Measurements from ENCODE around the gene SPECC1.
"Not testable (repeated sequence)": the region's sequence is repeated elsewhere in the genome, so short reads cannot be mapped to it uniquely, and the experiment has no call there.

The SPECC1 gene

DNA sequence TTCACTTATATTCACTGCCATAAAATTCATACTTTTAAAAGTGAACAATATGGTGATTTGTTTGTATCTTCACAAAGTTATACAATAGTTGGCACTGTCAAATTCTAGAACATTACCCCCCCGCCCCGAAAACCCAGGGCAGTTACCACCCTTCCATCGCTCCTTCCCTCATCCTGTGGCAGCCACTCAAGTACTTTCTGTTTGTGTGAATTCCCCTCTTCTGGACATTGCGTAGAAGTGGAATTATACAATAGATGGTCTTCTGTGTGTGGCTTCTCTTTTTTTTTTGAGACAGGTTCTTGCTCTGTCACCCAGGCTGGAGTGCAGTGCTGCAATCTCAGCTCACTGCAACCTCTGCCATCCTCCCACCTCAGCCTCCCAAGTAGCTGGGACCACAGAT, 58.6 kb downstream of the SPECC1 start:
- no peak for DNase-seq (ENCODE audit: low read depth in 3 of 3, low spot score in 1 of 3)

DNA sequence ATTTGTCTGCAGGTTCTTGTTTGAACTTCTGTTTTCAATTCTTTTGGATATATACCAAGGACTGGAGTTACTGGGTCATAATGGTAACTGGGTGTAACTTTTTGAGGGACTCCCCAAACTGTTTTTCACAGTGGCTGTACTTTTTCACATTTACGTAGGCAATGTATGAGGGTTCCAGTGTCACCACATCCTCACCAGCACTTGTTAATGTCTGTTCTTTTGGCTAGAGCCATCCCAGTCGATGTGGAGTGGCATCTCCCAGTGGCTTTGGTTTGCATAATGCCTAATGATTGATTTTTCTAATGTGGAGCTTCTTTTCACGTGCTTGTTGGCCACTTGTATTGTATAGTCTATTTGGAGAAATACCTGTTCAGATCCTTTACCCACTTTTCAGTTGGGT, 59.3 kb downstream of the SPECC1 start:
- no peak for DNase-seq (ENCODE audit: low read depth in 3 of 3, low spot score in 1 of 3)

DNA sequence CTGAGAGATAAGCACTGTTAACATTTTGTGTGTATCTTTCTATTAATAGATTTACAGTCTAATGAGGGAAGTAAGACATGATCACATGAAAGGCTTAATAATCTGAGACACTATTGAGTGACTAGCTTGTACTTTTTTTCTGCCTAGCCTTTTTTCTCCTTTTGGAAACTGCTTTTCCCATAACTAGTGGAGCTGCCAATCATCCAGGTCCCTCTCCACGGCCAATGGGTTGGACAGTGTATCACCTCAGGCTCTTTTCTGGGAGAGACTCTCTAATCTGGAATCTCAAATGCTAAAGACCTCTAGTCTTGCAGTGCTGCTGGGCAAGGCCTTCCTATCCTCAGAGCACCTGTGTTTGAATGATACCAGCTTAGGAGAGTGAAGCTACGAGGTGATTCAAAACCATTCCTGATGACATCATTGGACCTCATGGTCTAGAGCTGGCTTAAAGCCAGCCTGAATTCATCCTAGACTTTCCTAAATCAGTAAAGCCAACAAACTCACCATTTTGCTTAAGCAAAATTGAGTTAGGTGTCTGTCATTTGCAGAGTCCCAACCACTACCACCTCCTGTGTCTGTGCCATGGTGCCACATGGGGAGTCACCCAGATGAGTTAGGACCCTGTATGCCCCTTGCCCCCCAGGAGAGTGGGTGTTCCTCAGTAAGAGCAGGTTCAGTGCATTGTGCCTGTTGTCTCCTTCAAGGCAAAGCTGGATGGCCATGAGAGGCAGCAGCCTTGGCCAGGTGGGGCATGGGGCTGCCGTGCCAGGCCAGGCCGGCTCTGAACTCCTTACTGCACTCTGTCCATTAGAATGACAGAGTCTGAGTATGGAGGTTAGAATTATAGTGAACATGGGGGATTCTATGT, 62.9 kb downstream of the SPECC1 start:
- no peak for DNase-seq (ENCODE audit: low read depth in 3 of 3, low spot score in 1 of 3)

DNA sequence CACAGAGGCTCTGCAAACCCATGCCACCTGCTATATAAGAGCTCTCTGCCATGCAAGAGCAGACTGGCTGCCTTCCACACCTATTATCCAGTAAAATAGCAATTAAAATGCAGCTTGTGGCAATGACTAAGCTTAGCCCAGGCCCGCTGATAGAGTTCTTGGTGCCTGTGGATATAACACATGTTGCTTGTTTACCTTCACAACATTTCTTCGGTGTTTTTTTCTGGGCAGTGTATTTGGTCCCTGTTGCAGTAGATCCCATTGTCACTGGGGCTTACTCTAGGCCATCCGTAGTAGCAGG, 63.5 kb downstream of the SPECC1 start:
- DNase-seq (ENCODE audit: low read depth in 3 of 3, low spot score in 1 of 3) = no peak

DNA sequence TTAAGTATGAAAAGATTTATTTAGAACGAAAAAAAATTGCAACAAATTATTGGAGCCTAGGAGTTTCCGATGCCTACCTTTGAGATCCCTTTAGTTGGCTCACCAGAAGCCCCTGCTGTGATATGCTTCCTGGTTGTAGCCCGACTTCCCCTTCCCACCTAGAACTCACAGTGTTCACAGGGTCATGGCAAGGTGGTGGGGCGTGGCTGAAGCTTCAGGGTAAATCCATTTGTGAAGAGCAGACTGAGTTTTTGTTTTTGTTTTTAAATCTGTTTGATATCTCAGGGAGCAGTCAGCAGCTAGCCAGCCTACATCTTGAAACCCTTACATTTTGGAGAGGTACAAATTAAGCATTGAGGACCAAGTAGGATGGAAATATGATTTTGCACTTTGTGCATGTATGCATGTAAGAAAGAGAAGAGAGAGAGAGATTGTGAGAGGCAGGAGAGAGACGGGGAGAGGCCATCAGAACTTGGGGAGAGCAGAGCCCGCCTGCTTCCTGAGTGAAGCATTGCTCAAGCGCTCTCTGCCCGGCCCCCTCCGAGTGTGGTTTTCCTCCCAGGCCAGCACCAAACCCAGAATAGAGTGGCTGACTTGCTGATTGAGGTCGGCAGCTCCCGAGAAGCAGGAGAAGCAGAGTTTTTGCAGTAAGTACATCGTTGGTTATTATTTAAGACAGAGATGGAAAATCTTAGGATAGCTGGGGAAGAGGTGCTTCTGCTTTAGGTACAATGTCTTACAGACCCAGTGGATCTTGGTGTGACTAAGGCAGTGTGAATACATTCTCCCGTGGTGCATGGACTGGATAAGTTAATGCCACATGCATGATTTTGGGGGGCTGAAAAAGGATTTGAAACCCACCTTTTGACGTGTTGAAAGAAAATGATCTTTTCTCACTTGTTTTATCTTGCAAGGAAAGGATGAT, 64.2 kb downstream of the SPECC1 start:
- peak in 1 of 3 donors; percentile 3 for DNase-seq (ENCODE audit: low read depth in 3 of 3, low spot score in 1 of 3)

DNA sequence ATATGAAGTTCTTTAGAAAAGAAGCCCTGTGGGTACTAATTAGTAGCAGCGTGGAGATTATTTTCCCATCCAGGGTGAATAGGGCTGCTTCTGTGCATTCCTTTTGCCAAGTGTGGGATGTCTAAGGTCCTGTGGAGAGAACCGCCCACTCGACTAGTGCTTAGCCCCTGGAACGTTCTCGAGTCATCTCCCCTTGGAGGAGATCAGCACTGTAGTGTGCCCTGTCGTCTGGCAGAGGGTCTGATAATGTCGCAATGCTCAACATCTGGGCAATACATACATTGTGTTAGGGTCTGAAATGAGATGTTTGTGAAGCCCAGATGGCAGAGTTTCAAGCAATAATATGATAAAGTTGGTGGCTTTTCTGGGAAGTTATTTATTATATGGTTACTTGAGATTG, 64.8 kb downstream of the SPECC1 start:
- DNase-seq (ENCODE audit: low read depth in 3 of 3, low spot score in 1 of 3) = no peak

DNA sequence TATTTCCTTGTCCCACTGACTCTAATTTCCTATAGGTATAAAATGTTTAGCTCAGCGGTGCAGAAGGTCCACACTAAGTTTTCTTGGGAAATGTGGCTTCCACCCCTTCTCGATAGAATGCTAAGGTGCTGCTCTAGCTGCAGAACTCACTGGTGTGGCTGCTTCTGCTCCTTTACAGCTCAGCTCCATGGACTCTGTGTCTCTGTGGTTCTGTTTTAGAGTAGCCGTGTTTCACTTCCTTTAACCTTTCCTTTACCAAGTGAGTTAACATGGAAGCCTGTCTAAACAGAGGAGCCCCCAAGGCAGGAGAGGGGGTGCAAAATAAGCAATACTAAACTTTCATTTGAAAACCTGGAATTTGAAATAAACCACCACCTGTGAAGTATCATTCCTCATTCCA, 65.3 kb downstream of the SPECC1 start:
- no peak for DNase-seq (ENCODE audit: low read depth in 3 of 3, low spot score in 1 of 3)

DNA sequence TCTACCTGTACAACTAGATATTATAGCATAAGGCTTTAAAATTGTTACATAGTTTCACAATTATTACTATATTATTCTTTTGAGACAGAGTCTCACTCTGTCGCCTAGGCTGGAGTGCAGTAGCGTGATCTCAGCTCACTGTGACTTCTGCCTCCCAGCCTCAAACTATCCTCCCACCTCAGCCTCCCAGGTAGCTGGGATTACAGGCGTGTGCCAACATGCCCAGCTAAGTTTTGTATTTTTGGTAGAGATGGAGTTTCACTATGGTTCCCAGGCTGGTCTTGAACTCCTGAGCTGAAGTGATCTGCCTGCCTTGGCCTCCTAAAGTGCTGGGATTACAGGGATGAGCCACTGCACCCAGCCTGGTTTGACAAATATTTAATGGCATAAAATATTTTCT, 67.0 kb downstream of the SPECC1 start:
- DNase-seq (ENCODE audit: low read depth in 3 of 3, low spot score in 1 of 3) = not testable (repeated sequence)

DNA sequence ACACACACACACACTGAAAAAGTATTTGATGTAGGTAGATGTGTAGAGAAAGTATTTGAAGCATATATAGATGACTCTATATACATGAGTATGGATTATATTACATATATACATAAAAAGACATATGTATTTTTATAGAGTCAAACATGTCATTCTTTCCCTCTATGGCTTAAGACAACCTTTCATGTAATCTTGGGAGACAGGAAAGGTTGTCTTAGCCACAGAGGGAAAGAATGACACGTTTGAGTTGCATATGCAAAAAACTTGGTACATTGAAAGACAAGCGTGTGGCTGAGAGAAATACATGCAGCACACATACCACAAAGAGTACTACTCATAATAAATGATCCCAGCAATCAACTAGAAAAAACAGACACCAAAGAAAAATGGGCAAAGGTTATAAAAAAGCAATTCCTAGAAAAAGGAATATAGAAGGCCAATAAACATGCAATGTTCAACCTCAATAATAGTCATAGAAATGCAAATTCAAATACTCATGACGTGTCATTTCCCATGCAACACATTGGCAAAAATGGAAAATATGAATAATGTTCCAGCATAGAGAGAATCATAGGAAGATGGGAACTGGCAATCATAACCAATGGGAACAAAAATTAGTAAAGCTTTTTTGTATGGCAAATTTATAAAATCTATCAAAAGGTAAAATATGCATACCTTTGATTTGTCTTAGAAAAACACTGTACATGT, 69.0 kb downstream of the SPECC1 start:
- no peak for DNase-seq (ENCODE audit: low read depth in 3 of 3, low spot score in 1 of 3)

DNA sequence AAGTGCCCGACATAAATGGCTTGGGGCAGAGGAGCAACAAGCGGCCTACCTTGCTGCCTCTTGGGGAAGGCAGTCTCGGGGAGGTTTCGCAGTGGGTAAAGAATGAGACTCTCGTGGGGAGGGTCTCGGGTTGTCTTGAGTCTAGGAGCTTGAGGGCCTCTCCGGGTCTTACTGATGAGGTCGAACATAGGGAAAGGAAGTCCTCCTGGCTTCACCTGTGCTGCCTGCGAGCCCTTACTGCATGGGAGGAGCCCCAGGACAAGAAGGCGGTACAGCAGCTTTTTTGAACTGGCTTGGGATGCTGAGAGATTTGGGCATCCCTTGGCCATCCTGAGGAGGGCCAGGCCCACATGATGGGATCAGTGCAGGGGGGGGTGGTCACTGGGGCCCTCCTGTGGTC, 71.4 kb downstream of the SPECC1 start:
- DNase-seq (ENCODE audit: low read depth in 3 of 3, low spot score in 1 of 3) = no peak

DNA sequence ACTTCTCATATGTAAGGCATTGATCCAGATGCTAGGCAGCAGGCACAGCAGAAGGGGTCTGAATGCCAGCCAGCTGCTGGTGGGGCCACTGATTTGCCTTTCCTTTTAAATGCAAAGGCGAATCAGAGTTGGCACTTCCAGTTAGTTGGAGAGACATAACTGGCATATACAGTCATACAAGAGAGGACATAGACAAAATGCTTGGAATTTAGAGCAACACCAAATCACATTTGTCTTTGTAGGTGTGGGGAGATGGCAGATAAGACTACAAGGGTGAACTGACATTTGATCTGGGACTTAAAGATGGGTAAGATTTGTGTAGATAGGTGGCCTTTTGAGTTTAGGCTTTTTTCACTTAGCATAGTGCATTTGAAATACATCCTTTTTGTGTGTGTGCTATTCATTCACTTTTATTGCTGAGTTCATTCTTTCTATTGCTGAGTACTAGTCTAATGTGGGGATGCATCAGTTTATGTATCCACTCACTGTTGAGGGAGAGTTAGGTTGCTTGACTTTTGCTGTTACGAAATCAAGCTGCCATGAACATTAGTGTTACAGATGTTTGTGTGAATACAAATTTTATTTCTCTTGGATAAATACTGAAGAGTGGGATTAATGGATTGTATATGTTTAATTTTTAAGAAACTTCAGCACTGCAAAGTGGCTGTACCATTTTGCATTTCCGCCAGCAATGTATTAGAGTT, 74.1 kb downstream of the SPECC1 start:
- no peak for DNase-seq (ENCODE audit: low read depth in 3 of 3, low spot score in 1 of 3)

DNA sequence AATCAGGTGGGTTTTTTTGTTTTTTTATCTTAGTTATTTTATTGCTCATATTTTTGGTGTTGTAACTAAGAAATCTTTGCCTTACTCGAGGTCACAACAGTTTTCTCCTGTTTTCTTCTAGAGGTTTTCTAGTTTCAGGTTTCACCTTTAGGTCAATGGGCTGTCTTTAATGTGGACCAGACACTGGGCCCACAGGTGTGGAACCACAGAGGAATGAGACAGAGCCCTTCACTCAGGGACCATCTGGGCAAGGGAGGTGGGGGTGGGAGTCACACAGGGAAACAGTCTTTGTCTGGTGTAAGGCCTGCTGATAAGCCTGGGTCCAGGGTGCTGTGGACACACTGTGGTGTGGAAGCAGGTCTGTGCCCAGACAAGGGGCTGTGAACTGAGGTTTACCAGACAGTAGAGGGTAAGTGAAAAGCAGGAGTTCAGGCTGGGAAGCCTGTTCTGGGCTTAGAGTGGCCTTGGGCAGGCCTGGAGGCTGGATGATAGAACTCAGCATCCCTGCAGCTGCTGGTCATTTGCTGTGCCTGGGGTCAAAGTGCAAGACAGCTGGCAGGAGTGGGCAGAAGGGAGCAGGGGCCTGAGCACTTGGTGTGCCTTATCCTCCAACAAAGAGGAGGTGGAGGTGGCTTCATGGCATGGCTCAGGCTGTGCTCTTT, 75.6 kb downstream of the SPECC1 start:
- DNase-seq (ENCODE audit: low read depth in 3 of 3, low spot score in 1 of 3) = no peak

DNA sequence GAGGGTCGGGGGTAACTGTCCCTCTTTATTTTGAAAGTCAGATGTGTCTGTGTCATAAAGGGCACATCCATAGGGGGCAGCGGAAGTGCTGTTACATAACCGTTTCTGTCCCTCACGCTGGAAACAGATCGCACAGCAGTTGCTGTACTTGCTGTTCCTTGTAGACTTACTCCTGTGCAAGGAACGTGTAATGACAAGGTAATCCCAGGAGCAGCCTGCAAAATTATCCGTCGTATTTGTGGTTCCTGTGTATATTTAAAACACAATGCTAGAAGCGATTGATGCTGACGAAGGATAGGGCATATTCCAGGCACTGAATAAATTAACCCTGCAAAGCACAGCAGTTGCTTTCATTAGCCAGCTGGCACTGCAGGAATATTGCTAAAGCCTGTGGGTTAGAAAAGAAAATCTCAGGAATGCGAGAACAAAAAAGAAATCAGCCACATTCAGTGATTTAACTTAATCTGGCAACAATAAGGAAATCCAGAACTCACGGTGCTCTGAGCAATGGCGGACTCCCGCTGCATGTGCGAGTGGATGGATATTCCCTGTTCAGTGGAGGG, 76.2 kb downstream of the SPECC1 start:
- no peak for DNase-seq (ENCODE audit: low read depth in 3 of 3, low spot score in 1 of 3)

DNA sequence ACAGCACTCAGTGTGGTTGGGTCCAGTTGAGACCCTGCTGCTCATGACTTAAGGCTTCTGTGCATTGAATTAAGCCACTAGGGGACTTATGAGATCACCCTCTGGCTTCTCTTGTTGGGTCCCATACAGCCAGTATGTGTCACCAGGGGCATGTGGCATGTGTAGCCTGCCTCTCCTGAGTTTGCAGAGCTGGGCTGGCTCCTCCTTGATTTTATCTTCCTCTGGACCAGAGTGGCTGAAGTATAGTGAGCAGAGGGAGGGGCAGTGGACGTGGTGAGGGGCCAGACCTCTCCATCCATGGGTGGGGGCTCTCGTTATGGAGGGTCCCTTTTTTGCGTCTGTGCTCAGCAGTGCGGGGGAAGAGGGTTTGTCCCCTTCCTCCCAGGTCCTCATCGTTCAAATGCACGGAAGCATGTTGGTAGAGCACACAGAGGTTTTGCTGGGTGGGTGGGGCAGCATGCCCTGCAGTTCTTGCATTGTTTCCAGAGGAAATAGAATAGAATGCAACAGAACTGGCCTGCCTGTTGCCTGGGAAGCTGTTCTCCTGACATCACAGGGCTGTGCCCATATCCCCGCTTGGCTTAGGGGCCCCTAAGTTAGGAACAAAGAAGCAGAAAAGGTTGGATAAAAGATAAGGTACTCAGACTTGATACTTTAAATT, 77.4 kb downstream of the SPECC1 start:
- no peak for DNase-seq (ENCODE audit: low read depth in 3 of 3, low spot score in 1 of 3)

DNA sequence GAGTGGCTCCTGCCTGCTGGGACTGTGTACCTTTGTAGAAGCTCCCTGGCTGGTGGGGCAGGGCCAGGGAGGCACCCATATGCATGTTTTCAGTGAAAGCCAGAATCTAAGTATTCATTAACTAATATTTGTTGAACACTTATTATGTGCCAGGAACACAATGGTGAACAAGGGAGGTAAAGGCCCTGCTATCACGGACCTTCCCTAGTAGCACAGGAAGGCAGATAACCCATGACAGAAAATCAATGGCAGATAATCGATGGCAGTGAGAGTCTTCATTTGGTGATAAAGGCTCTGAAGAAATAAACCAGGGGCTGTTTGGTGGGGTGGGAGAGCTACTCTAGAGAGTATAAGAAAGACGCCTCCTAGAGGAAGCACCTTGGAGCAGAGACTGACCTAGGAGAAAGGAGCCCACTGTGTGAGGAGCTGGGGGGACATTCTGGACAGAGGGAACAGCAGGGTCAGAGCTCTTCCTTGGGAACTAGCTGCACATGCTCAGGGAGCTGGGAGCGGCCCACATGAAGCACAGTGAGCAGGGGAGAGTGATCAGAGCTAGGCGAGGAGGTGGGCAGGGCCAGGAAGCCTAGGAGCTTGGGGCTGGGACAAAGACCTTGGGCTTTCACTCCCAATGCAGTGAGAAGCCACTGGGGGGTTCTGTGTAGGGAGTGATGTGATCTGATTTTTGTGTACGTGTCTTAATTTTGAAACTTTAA, 78.5 kb downstream of the SPECC1 start:
- no peak for DNase-seq (ENCODE audit: low read depth in 3 of 3, low spot score in 1 of 3)

DNA sequence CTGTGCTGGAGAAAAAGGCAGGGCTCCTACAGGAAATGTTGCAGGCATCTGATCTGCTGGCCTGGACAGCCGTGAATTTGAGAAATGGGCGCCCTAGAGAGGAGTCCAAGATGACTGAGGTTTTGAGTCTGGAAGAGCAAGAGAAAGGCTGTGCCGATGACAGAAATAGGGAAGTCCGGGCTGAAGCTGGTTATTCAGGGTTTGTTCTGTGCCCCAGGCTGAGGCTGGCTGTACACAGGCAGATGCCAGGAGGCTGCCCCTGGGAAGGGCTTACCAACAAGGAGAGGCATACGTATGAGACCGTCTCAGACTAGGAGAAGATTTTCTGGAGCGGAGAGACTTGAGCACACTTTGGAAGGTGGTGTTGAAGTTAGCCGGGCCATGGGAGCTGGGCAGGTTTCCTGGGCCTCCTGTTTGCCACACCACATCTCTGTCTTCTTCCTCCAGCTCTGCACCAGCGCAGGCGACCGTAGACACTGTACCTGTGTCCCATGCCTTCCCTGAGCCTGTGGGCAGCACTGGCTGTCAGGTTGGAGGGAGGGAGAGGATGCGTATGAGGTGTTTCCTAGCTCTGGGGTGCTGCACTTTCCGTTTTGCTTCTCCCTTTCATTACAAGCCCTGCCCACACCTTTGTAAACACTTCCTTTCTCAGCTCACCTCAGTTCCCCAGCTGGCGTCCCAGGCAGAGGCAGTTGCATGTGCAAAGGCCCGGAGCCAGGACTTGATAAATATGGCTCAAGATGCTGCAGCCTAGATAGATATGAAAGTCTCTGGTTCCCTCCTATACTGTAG, 80.8 kb downstream of the SPECC1 start:
- no peak for DNase-seq (ENCODE audit: low read depth in 3 of 3, low spot score in 1 of 3)

DNA sequence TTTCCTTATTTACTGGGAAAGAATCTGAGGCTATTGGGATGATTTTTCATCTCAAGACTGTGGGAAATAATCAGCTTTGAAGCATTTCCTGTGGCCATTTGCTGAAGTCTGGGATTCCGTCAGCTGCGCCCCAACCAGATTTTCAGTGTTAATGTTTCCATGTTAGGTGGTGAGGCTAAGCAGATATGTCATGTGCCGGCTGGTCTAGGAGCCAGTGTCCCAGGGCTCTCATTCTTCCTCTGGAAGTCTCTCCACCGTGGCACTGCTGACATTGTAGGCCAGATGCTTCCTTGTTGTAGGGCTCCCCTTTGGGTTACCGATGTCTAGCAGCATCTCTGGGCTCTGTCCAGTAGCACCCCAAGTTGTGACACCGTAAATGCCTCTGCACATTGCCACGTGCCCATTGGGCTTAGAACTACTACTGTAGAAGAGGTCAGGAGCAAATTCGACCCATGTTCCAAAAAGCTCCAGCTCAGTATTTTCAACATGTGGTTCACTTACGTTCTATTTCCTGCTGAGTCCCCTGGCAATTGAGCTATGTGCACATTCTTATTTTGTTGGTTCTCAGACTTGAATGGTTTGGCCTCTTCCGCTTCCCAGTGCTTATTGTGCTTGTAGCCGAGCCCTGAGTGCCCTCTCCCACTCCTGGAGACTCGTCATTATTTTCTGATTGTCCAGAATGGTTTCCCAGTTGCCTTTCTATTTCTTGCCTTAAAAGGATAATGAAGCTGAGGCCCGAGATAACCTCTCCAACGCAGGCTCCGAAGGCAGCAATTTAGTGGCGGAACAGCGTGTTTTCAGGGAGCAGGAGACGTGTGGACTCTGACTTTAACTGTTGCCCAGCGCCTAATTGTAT, 82.2 kb downstream of the SPECC1 start:
- no peak for DNase-seq (ENCODE audit: low read depth in 3 of 3, low spot score in 1 of 3)

Measured in stimulated activated CD4-positive, alpha-beta T cell treated with anti-CD3 and anti-CD28 coated beads, TNF-alpha, amount 100 ng/mL, for 1 hour (primary cell).